HepG2 (cell line): ENCODE data around the gene NRGN.

ENCODE experiments used
- ARID5B ChIP-seq: IDR thresholded peaks from 2 replicates; pipeline ENCODE4 v1.4.0; 2020; ENCODE audit warnings: mild to moderate bottlenecking, missing genetic modification reagents
- ASH2L ChIP-seq: fragments of 300-600, 200-600 bp; sonication (generic); IDR thresholded peaks from 2 replicates; pipeline ENCODE4 v1.7.0; 2017; ENCODE audit warnings: low read depth, mild to moderate bottlenecking, moderate library complexity, mixed read lengths, low read length; ENCODE audit not compliant: insufficient read length
- ETV6 ChIP-seq: sonication (generic); formaldehyde crosslinking; conservative IDR thresholded peaks from 2 replicates; pipeline ENCODE4 v1.4.0; 2020; ENCODE audit warnings: missing genetic modification reagents
- SIN3A ChIP-seq: IDR thresholded peaks from 2 replicates; pipeline ENCODE4 v1.6.1; 2011; ENCODE audit warnings: low read depth, mild to moderate bottlenecking, control low read depth, low read length, borderline replicate concordance
- ZNF121 ChIP-seq: sonication (generic); formaldehyde crosslinking; IDR thresholded peaks from 2 replicates; pipeline ENCODE4 v1.5.0; 2020; ENCODE audit warnings: mild to moderate bottlenecking, missing genetic modification reagents
- ZNF451 ChIP-seq: sonication (generic); formaldehyde crosslinking; IDR thresholded peaks from 2 replicates; pipeline ENCODE4 v1.5.0; 2020; ENCODE audit warnings: mild to moderate bottlenecking, missing genetic modification reagents
- ZSCAN12 ChIP-seq: sonication (generic); formaldehyde crosslinking; IDR thresholded peaks from 2 replicates; pipeline ENCODE4 v1.9.0; 2021; ENCODE audit warnings: mild to moderate bottlenecking, missing genetic modification reagents
- TF ChIP-seq, protein P1 (sequence below): sonication (generic); formaldehyde crosslinking; IDR thresholded peaks from 2 replicates; pipeline ENCODE4 v1.4.0; 2020; ENCODE audit warnings: missing genetic modification reagents

DNA sequence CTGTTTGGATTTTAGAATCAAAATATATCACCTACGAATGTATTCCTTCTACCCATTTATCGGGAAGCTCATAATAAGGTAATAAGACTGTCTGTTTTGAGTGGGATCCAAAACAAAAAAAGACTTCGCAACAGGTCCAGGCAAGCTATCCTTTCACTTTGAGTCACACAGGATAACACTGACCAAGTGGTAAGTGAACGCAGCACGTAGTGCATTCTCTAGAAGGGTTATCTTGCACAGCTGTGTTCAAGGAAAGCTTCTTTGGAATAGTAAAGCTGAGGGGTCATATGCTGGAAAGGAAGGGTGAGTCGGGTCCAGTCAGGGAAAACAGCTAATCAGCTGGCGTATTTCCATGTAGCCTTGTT is 22.3 kb upstream of the NRGN start:
- TF ChIP-seq ZNF451 (CRISPR knock-in tag), result no peak
- no peak for TF ChIP-seq ZNF121 (CRISPR knock-in tag)
- TF ChIP-seq ZSCAN12 (CRISPR knock-in tag), result no peak
- TF ChIP-seq ETV6, result no peak
- TF ChIP-seq ASH2L, result no peak
- TF ChIP-seq, protein P1, sequence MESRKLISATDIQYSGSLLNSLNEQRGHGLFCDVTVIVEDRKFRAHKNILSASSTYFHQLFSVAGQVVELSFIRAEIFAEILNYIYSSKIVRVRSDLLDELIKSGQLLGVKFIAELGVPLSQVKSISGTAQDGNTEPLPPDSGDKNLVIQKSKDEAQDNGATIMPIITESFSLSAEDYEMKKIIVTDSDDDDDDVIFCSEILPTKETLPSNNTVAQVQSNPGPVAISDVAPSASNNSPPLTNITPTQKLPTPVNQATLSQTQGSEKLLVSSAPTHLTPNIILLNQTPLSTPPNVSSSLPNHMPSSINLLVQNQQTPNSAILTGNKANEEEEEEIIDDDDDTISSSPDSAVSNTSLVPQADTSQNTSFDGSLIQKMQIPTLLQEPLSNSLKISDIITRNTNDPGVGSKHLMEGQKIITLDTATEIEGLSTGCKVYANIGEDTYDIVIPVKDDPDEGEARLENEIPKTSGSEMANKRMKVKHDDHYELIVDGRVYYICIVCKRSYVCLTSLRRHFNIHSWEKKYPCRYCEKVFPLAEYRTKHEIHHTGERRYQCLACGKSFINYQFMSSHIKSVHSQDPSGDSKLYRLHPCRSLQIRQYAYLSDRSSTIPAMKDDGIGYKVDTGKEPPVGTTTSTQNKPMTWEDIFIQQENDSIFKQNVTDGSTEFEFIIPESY (CRISPR knock-in tag), result no peak
- no peak for TF ChIP-seq SIN3A
- no peak for TF ChIP-seq ARID5B (CRISPR knock-in tag)
